ENCODE data around the gene CAMK1.

Gene CAMK1

DNA sequence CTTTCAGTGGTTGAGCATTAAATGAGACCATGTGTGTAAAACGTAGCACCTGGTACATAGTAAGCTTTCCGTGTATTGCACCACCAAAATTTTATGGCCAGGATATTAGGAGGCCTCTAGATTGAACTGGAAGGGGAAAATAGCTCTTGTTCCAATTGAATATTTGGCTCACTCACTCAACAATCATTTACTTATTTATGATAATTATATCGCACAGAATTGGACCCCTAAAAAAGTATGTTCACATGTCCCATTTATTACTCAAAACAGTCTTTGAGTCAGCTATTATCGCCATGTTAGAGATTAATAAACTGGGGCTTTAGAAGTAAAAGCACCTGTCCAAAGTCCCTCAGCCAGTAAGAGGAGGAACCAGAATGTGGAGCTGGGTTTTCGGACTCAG, 35.2 kb upstream of the CAMK1 start:
- no peak for TF ChIP-seq SUZ12 (IDR thresholded peaks at IDR 0.05; ENCODE audit: extremely low read depth, insufficient read depth, insufficient read length)
- Histone ChIP-seq H3K9ac (ENCODE audit: insufficient read length, low read depth) (no peak overlapping the region), H3K4me3 (ENCODE audit: insufficient read length, low read depth) (no peak overlapping the region), H3K27me3 (ENCODE audit: insufficient read depth, insufficient read length) (no peaks in the 10 kb centered on the region), H3K9me3 (ENCODE audit: insufficient read depth, low read length) (no peaks in the 10 kb centered on the region), H3K4me1 (ENCODE audit: insufficient read depth, insufficient read length) (peaks cover 6% of the 10 kb centered on the region), H3K36me3 (ENCODE audit: insufficient read depth, insufficient read length, low read length) (peaks cover 68% of the 10 kb centered on the region)
- no peak for DNase-seq (ENCODE audit: low read depth, low spot score)

DNA sequence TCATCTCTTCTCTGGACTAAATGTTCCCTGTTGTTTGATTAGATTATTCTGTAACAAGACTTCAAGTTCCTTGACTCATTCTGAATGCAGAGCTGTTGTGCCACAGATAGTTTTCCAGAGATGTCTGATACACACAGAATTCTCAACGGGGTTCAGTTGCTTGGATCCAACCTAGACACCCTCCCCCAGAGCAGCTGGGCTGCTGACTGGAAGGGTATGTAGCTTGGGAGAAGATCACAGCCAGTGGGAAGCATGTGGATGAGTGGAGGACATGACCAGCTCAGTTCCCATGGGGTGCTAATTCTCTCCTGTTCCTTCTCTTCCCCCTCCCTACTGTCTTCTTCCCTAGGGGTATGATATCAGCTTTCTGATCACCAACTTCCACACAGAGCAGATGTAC, 33.7 kb upstream of the CAMK1 start:
- no peaks in the 10 kb centered on the region for H3K4me1 ChIP-seq (ENCODE audit: insufficient read depth, insufficient read length)
- H3K9me3 ChIP-seq (ENCODE audit: insufficient read depth, low read length): no peaks in the 10 kb centered on the region
- TF ChIP-seq YY1 (IDR thresholded peaks at IDR 0.05; ENCODE audit: insufficient read depth, insufficient read length) (no peak), SUZ12 (IDR thresholded peaks at IDR 0.05; ENCODE audit: extremely low read depth, insufficient read depth, insufficient read length) (no peak), ZNF274 (IDR thresholded peaks at IDR 0.05; ENCODE audit: low read depth, low read length) (no peak)
- no peak overlapping the region for H3K9ac ChIP-seq (ENCODE audit: insufficient read length, low read depth)
- H3K27me3 ChIP-seq (ENCODE audit: insufficient read depth, insufficient read length): no peaks in the 10 kb centered on the region
- DNase-seq (ENCODE audit: low read depth, low spot score): no peak
- peaks cover 83% of the 10 kb centered on the region for H3K36me3 ChIP-seq (ENCODE audit: insufficient read depth, insufficient read length, low read length)
- no peak overlapping the region for H3K4me3 ChIP-seq (ENCODE audit: insufficient read length, low read depth)

DNA sequence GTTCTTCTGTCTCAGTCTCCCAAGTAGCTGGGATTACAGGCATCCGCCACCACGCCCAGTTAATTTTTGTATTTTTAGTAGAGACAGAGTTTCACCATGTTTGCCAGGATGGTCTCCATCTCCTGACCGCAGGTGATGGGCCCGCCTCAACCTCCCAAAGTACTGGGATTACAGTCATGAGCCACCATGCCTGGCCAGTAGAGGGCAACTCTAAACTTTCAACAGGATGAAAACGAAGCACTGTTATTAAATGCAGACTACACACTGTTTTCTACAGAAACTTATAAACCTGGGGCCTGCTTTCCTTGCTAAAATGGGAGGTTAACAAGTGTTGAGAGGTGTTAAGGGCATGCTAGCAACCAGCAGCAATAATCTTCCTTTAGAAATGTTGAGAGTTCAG, 30.8 kb upstream of the CAMK1 start:
- Histone ChIP-seq H3K9me3 (ENCODE audit: insufficient read depth, low read length) (no peaks in the 10 kb centered on the region), H3K4me3 (ENCODE audit: insufficient read length, low read depth) (no peak overlapping the region), H3K9ac (ENCODE audit: insufficient read length, low read depth) (no peak overlapping the region), H3K36me3 (ENCODE audit: insufficient read depth, insufficient read length, low read length) (peaks cover 90% of the 10 kb centered on the region), H3K4me1 (ENCODE audit: insufficient read depth, insufficient read length) (no peaks in the 10 kb centered on the region), H3K27me3 (ENCODE audit: insufficient read depth, insufficient read length) (no peaks in the 10 kb centered on the region)
- TF ChIP-seq YY1 (IDR thresholded peaks at IDR 0.05; ENCODE audit: insufficient read depth, insufficient read length): no peak
- no peak for TF ChIP-seq SUZ12 (IDR thresholded peaks at IDR 0.05; ENCODE audit: extremely low read depth, insufficient read depth, insufficient read length)
- no peak for TF ChIP-seq ZNF274 (IDR thresholded peaks at IDR 0.05; ENCODE audit: low read depth, low read length)
- DNase-seq (ENCODE audit: low read depth, low spot score): no peak

DNA sequence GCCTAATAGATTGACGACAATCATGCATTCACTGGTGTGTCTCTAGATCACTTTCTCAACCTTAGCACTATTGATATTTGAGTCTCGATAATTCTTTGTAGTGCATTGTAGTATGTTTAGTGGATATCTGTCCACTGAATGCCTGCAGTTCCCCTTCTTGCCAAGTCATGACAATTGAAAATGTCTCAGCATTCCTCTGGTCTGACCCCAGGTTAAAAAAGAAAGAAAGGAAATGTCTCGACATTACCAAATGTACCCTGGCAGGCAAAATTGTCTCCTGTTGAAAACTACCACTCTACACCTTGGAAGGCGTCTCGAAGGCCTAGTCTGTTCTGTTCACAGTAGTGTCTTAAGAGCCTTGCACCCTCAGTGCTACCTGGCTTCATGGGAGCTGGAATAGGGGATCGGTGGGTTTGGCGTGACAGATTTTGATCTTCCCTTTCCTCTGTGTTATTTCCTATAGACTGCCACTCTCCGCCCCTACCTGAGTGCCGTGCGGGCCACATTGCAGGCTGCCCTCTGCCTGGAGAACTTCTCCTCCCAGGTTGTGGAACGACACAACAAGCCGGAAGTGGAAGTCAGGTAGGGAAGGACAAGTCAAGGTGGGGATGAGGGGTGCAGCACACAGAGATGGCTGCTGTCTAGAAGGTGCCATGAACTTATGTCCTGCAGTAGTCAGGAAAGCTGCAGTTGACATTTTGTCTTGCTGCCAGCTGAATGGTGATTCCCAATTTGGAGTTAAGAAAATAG, 27.6 kb upstream of the CAMK1 start:
- Histone ChIP-seq H3K27me3 (ENCODE audit: insufficient read depth, insufficient read length) (no peaks in the 10 kb centered on the region), H3K9me3 (ENCODE audit: insufficient read depth, low read length) (no peaks in the 10 kb centered on the region), H3K4me3 (ENCODE audit: insufficient read length, low read depth) (no peak overlapping the region), H3K4me1 (ENCODE audit: insufficient read depth, insufficient read length) (no peaks in the 10 kb centered on the region), H3K9ac (ENCODE audit: insufficient read length, low read depth) (no peak overlapping the region), H3K36me3 (ENCODE audit: insufficient read depth, insufficient read length, low read length) (peaks cover 69% of the 10 kb centered on the region)
- no peak for TF ChIP-seq ZNF274 (IDR thresholded peaks at IDR 0.05; ENCODE audit: low read depth, low read length)
- DNase-seq (ENCODE audit: low read depth, low spot score): no peak

DNA sequence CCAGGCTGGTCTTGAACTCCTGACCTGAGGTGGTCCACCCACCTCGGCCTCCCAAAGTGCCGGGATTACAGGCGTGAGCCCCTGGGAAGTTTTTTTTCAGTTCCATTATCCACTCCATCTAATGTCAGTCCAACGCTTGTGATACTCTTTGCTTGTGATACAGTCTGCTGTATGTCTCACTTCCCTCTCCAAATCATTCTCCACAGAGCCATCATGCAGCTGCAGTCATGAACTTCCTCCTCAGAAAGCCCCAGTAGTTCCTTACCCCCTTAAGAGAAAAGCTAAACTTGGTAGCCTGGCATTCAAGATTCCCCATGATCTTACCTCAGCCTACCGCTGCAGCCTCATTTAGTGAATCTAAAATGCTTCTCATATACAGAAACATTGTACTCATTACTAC, 25.5 kb upstream of the CAMK1 start:
- H3K36me3 ChIP-seq (ENCODE audit: insufficient read depth, insufficient read length, low read length): peaks cover 66% of the 10 kb centered on the region
- H3K4me3 ChIP-seq (ENCODE audit: insufficient read length, low read depth): no peak overlapping the region
- H3K9ac ChIP-seq (ENCODE audit: insufficient read length, low read depth): no peak overlapping the region
- no peaks in the 10 kb centered on the region for H3K4me1 ChIP-seq (ENCODE audit: insufficient read depth, insufficient read length)
- H3K27me3 ChIP-seq (ENCODE audit: insufficient read depth, insufficient read length): no peaks in the 10 kb centered on the region
- H3K9me3 ChIP-seq (ENCODE audit: insufficient read depth, low read length): no peaks in the 10 kb centered on the region
- TF ChIP-seq YY1 (IDR thresholded peaks at IDR 0.05; ENCODE audit: insufficient read depth, insufficient read length): no peak
- no peak for TF ChIP-seq SUZ12 (IDR thresholded peaks at IDR 0.05; ENCODE audit: extremely low read depth, insufficient read depth, insufficient read length)
- TF ChIP-seq ZNF274 (IDR thresholded peaks at IDR 0.05; ENCODE audit: low read depth, low read length): no peak
- no peak for DNase-seq (ENCODE audit: low read depth, low spot score)

DNA sequence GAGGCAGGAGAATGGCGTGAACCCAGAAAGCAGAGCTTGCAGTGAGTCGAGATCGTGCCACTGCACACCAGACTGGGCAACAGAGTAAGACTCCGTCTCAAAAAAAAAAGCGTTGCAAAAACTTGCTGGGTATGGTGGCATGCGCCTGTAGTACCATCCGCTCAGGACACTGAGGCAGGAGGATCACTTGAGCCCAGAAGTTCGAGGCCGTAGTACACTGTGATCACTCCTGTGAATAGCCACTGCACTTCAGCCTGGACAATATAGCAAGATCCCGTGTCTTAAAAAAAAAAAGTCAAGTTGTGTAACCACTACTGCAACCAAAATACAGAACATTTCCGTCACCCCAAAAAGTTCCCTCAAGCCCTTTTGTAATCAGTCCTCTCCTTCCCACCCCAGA, 24.7 kb upstream of the CAMK1 start:
- H3K9ac ChIP-seq (ENCODE audit: insufficient read length, low read depth): no peak overlapping the region
- H3K9me3 ChIP-seq (ENCODE audit: insufficient read depth, low read length): no peaks in the 10 kb centered on the region
- no peaks in the 10 kb centered on the region for H3K27me3 ChIP-seq (ENCODE audit: insufficient read depth, insufficient read length)
- no peak for TF ChIP-seq YY1 (IDR thresholded peaks at IDR 0.05; ENCODE audit: insufficient read depth, insufficient read length)
- no peak for TF ChIP-seq SUZ12 (IDR thresholded peaks at IDR 0.05; ENCODE audit: extremely low read depth, insufficient read depth, insufficient read length)
- TF ChIP-seq ZNF274 (IDR thresholded peaks at IDR 0.05; ENCODE audit: low read depth, low read length): no peak
- H3K4me1 ChIP-seq (ENCODE audit: insufficient read depth, insufficient read length): no peaks in the 10 kb centered on the region
- no peak for DNase-seq (ENCODE audit: low read depth, low spot score)
- H3K4me3 ChIP-seq (ENCODE audit: insufficient read length, low read depth): no peak overlapping the region
- H3K36me3 ChIP-seq (ENCODE audit: insufficient read depth, insufficient read length, low read length): peaks cover 66% of the 10 kb centered on the region

DNA sequence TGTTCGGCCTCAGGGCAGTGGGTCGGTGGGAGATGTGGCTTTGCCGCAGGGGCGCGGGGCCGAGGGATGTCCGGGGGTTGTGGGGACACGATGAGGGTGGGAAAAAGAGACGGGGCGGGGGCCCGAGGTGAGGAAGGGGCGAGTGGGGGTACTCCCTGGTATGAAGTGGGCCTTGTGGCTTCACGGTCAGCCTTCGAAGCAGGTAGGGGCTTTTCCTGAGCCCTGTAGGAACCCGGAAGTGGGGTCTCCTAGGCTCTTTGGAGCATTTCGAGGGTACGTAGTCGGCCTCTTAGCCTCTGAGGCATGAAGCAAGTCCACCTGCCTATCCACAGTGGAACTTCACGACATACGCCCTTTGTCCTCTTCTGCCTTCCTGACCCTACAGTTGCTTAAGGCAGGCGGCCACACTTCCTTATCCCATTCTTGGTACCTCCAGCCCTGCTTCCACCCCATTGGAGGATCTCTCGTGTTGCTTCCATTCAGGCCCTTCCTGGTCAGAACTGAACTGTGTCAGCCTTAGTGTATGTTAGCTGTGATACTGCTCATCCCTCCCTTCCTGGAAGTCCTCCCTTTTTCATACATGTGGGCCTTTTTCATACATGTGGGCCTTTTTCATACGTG, 23.5 kb upstream of the CAMK1 start:
- no peaks in the 10 kb centered on the region for H3K27me3 ChIP-seq (ENCODE audit: insufficient read depth, insufficient read length)
- no peaks in the 10 kb centered on the region for H3K9me3 ChIP-seq (ENCODE audit: insufficient read depth, low read length)
- no peak for TF ChIP-seq ZNF274 (IDR thresholded peaks at IDR 0.05; ENCODE audit: low read depth, low read length)
- TF ChIP-seq SUZ12 (IDR thresholded peaks at IDR 0.05; ENCODE audit: extremely low read depth, insufficient read depth, insufficient read length): no peak
- TF ChIP-seq YY1 (IDR thresholded peaks at IDR 0.05; ENCODE audit: insufficient read depth, insufficient read length): no peak
- peaks cover 61% of the 10 kb centered on the region for H3K36me3 ChIP-seq (ENCODE audit: insufficient read depth, insufficient read length, low read length)
- peak overlapping the region; percentile 93 for H3K4me3 ChIP-seq (ENCODE audit: insufficient read length, low read depth)
- DNase-seq (ENCODE audit: low read depth, low spot score): no peak
- H3K9ac ChIP-seq (ENCODE audit: insufficient read length, low read depth): peak overlapping the region; percentile 87
- H3K4me1 ChIP-seq (ENCODE audit: insufficient read depth, insufficient read length): no peaks in the 10 kb centered on the region
